ENCODE data around the gene WWC2.
A peak's percentile ranks its signal among the peaks of the same experiment; 100 is the strongest.

Gene WWC2

GRCh38 chr4:183350317-183351071, 251.4 kb downstream of the WWC2 start:
- TF ChIP-seq JUND (IDR thresholded peaks at IDR 0.05; ENCODE audit: low read depth) = no peak
- in situ Hi-C loops (cut with HindIII; ENCODE audit: low pct_unique_long_range_greater_than_20kb, low sequenced_read_pairs) = no loop called here
- no peak for DNase-seq (ENCODE audit: low read depth in 1 of 2, low spot score in 1 of 2)

- TF ChIP-seq JUND (IDR thresholded peaks at IDR 0.05; ENCODE audit: low read depth) = no peak
- in situ Hi-C loops (cut with HindIII; ENCODE audit: low pct_unique_long_range_greater_than_20kb, low sequenced_read_pairs) = no loop called here
- no peak for DNase-seq (ENCODE audit: low read depth in 1 of 2, low spot score in 1 of 2)
Observed at GRCh38 chr4:183352546-183352945, 253.5 kb downstream of the WWC2 start.

- no peak for TF ChIP-seq JUND (IDR thresholded peaks at IDR 0.05; ENCODE audit: low read depth)
- in situ Hi-C loops (cut with HindIII; ENCODE audit: low pct_unique_long_range_greater_than_20kb, low sequenced_read_pairs) = no loop called here
- no peak for DNase-seq (ENCODE audit: low read depth in 1 of 2, low spot score in 1 of 2)
Observed at GRCh38 chr4:183353557-183353956, 254.5 kb downstream of the WWC2 start.

GRCh38 chr4:183354219-183354618, 255.2 kb downstream of the WWC2 start:
- DNase-seq (ENCODE audit: low read depth in 1 of 2, low spot score in 1 of 2) = peak in 1 of 2 experiments; percentile 59
- in situ Hi-C loops (cut with HindIII; ENCODE audit: low pct_unique_long_range_greater_than_20kb, low sequenced_read_pairs) = no loop called here
- no peak for TF ChIP-seq JUND (IDR thresholded peaks at IDR 0.05; ENCODE audit: low read depth)

GRCh38 chr4:183355405-183355804, 256.3 kb downstream of the WWC2 start:
- DNase-seq (ENCODE audit: low read depth in 1 of 2, low spot score in 1 of 2) = no peak
- in situ Hi-C loops (cut with HindIII; ENCODE audit: low pct_unique_long_range_greater_than_20kb, low sequenced_read_pairs) = no loop called here
- TF ChIP-seq JUND (IDR thresholded peaks at IDR 0.05; ENCODE audit: low read depth) = no peak

- no peak for TF ChIP-seq JUND (IDR thresholded peaks at IDR 0.05; ENCODE audit: low read depth)
- in situ Hi-C loops (cut with HindIII; ENCODE audit: low pct_unique_long_range_greater_than_20kb, low sequenced_read_pairs) = no loop called here
Observed at GRCh38 chr4:183356173-183356830, 257.2 kb downstream of the WWC2 start.

GRCh38 chr4:183356931-183357675, 258.0 kb downstream of the WWC2 start:
- in situ Hi-C loops (cut with HindIII; ENCODE audit: low pct_unique_long_range_greater_than_20kb, low sequenced_read_pairs) = no loop called here
- TF ChIP-seq JUND (IDR thresholded peaks at IDR 0.05; ENCODE audit: low read depth) = no peak
- DNase-seq (ENCODE audit: low read depth in 1 of 2, low spot score in 1 of 2) = no peak

More at GRCh38 chr4:183356173-183356830, 257.2 kb downstream of the WWC2 start:
- DNase-seq (ENCODE audit: low read depth in 1 of 2, low spot score in 1 of 2) = no peak

GRCh38 chr4:183358215-183358755, 259.2 kb downstream of the WWC2 start:
- no peak for TF ChIP-seq JUND (IDR thresholded peaks at IDR 0.05; ENCODE audit: low read depth)
- in situ Hi-C loops (cut with HindIII; ENCODE audit: low pct_unique_long_range_greater_than_20kb, low sequenced_read_pairs) = no loop called here

GRCh38 chr4:183360161-183360919, 261.3 kb downstream of the WWC2 start:
- DNase-seq (ENCODE audit: low read depth in 1 of 2, low spot score in 1 of 2) = no peak

More at GRCh38 chr4:183358215-183358755, 259.2 kb downstream of the WWC2 start:
- DNase-seq (ENCODE audit: low read depth in 1 of 2, low spot score in 1 of 2) = no peak

GRCh38 chr4:183362036-183362435, 263.0 kb downstream of the WWC2 start:
- no peak for TF ChIP-seq JUND (IDR thresholded peaks at IDR 0.05; ENCODE audit: low read depth)
- no peak for DNase-seq (ENCODE audit: low read depth in 1 of 2, low spot score in 1 of 2)
- in situ Hi-C loops (cut with HindIII; ENCODE audit: low pct_unique_long_range_greater_than_20kb, low sequenced_read_pairs) = no loop called here

More at GRCh38 chr4:183360161-183360919, 261.3 kb downstream of the WWC2 start:
- in situ Hi-C loops (cut with HindIII; ENCODE audit: low pct_unique_long_range_greater_than_20kb, low sequenced_read_pairs) = no loop called here
- TF ChIP-seq JUND (IDR thresholded peaks at IDR 0.05; ENCODE audit: low read depth) = no peak

- no peak for DNase-seq (ENCODE audit: low read depth in 1 of 2, low spot score in 1 of 2)
- no peak for TF ChIP-seq JUND (IDR thresholded peaks at IDR 0.05; ENCODE audit: low read depth)
- in situ Hi-C loops (cut with HindIII; ENCODE audit: low pct_unique_long_range_greater_than_20kb, low sequenced_read_pairs) = no loop called here
Observed at GRCh38 chr4:183362916-183363542, 264.0 kb downstream of the WWC2 start.
